ENCODE results near the gene MRTO4. TPM values are rescaled to one million over a fixed set of nuclear protein-coding genes. Genes with fewer than 3 reads are reported as not detected.

Gene MRTO4
- total and polyA plus RNA-seq, 2 of the 13 experiments (the other 11 are each of a cell fraction or from before 2014, with no cell fraction given) = 28.1 to 59.2 TPM

DNA sequence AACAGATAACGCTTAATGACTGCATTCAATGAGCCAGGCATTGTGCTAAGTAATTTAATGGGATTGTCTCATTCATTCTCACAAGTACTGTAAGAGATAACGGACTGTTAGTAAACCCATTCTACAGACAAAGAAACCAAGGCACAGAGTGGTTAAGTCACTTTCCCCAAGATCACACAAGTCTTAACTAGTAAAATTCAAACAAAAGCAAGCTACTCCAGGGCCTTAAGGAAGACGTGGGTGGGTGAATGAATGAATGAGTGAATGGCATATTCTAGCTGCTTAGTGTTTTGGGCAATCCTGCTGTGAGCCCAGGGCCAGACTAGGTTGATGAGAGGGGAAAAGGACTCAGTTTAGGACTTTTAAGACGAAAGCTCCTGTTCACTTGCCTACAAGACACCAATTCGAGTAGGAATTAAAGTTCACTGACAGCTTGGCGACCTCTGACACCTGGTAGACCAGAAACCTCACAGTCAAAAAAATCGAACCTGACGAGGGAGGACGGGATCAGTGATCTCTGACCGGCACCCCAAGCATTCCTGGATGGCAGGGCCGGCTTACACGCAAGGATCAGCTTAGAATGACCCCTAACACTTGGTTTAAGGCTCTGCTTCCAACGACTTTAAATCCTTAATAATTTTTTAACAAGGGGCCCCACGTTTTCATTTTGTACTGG is 838 bp upstream of the MRTO4 start (continued):
- TF ChIP-seq ZNF816 (CRISPR knock-in tag; IDR thresholded peaks at IDR 0.05; ENCODE audit: borderline replicate concordance) (no peak), SNAPC2 (CRISPR knock-in tag; IDR thresholded peaks at IDR 0.05) (no peak), NR2F6 (IDR thresholded peaks at IDR 0.05) (peak; percentile 52), NR2F6 (CRISPR knock-in tag; IDR thresholded peaks at IDR 0.05) (no peak), ZSCAN30 (CRISPR knock-in tag; IDR thresholded peaks at IDR 0.05) (no peak), ELF4 (CRISPR knock-in tag; IDR thresholded peaks at IDR 0.05; ENCODE audit: borderline replicate concordance) (peak; percentile 67; the same call in 1 of the 2 replicates), AKAP8 (CRISPR knock-in tag; IDR thresholded peaks at IDR 0.05) (no peak), HHEX (CRISPR knock-in tag; IDR thresholded peaks at IDR 0.05) (no peak), YEATS2 (CRISPR knock-in tag; IDR thresholded peaks at IDR 0.05; ENCODE audit: borderline replicate concordance) (no peak)
- TF ChIP-seq, protein P1, sequence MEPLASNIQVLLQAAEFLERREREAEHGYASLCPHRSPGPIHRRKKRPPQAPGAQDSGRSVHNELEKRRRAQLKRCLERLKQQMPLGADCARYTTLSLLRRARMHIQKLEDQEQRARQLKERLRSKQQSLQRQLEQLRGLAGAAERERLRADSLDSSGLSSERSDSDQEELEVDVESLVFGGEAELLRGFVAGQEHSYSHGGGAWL (CRISPR knock-in tag; IDR thresholded peaks at IDR 0.05) = no peak
- TF ChIP-seq, protein P2, sequence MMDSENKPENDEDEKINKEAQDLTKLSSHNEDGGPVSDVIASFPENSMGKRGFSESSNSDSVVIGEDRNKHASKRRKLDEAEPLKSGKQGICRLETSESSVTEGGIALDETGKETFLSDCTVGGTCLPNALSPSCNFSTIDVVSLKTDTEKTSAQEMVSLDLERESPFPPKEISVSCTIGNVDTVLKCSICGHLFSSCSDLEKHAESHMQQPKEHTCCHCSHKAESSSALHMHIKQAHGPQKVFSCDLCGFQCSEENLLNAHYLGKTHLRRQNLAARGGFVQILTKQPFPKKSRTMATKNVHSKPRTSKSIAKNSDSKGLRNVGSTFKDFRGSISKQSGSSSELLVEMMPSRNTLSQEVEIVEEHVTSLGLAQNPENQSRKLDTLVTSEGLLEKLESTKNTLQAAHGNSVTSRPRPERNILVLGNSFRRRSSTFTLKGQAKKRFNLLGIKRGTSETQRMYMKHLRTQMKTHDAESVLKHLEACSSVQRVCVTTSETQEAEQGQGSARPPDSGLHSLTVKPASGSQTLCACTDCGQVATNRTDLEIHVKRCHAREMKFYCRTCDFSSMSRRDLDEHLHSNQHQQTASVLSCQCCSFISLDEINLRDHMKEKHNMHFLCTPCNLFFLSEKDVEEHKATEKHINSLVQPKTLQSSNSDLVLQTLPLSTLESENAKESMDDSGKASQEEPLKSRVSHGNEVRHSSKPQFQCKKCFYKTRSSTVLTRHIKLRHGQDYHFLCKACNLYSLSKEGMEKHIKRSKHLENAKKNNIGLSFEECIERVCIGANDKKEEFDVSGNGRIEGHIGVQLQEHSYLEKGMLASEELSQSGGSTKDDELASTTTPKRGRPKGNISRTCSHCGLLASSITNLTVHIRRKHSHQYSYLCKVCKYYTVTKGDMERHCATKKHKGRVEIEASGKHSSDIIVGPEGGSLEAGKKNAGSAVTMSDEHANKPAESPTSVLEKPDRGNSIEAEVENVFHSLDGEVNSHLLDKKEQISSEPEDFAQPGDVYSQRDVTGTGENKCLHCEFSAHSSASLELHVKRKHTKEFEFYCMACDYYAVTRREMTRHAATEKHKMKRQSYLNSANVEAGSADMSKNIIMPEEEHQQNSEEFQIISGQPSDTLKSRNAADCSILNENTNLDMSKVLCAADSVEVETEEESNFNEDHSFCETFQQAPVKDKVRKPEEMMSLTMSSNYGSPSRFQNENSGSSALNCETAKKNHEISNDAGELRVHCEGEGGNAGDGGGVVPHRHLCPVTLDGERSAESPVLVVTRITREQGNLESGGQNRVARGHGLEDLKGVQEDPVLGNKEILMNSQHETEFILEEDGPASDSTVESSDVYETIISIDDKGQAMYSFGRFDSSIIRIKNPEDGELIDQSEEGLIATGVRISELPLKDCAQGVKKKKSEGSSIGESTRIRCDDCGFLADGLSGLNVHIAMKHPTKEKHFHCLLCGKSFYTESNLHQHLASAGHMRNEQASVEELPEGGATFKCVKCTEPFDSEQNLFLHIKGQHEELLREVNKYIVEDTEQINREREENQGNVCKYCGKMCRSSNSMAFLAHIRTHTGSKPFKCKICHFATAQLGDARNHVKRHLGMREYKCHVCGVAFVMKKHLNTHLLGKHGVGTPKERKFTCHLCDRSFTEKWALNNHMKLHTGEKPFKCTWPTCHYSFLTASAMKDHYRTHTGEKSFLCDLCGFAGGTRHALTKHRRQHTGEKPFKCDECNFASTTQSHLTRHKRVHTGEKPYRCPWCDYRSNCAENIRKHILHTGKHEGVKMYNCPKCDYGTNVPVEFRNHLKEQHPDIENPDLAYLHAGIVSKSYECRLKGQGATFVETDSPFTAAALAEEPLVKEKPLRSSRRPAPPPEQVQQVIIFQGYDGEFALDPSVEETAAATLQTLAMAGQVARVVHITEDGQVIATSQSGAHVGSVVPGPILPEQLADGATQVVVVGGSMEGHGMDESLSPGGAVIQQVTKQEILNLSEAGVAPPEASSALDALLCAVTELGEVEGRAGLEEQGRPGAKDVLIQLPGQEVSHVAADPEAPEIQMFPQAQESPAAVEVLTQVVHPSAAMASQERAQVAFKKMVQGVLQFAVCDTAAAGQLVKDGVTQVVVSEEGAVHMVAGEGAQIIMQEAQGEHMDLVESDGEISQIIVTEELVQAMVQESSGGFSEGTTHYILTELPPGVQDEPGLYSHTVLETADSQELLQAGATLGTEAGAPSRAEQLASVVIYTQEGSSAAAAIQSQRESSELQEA (CRISPR knock-in tag; IDR thresholded peaks at IDR 0.05; ENCODE audit: not compliant biosample characterization) = no peak
- TF ChIP-seq, protein P3, sequence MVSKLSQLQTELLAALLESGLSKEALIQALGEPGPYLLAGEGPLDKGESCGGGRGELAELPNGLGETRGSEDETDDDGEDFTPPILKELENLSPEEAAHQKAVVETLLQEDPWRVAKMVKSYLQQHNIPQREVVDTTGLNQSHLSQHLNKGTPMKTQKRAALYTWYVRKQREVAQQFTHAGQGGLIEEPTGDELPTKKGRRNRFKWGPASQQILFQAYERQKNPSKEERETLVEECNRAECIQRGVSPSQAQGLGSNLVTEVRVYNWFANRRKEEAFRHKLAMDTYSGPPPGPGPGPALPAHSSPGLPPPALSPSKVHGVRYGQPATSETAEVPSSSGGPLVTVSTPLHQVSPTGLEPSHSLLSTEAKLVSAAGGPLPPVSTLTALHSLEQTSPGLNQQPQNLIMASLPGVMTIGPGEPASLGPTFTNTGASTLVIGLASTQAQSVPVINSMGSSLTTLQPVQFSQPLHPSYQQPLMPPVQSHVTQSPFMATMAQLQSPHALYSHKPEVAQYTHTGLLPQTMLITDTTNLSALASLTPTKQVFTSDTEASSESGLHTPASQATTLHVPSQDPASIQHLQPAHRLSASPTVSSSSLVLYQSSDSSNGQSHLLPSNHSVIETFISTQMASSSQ (IDR thresholded peaks at IDR 0.05; ENCODE audit: low read depth) = no peak
- TF ChIP-seq, protein P3 (CRISPR knock-in tag; IDR thresholded peaks at IDR 0.05; ENCODE audit: borderline replicate concordance) = no peak
